ENCODE results near the gene MAP3K21.

GRCh38 chr1:233357595-233358397 lies 30.3 kb downstream of the MAP3K21 start:
- TF ChIP-seq, protein P1, sequence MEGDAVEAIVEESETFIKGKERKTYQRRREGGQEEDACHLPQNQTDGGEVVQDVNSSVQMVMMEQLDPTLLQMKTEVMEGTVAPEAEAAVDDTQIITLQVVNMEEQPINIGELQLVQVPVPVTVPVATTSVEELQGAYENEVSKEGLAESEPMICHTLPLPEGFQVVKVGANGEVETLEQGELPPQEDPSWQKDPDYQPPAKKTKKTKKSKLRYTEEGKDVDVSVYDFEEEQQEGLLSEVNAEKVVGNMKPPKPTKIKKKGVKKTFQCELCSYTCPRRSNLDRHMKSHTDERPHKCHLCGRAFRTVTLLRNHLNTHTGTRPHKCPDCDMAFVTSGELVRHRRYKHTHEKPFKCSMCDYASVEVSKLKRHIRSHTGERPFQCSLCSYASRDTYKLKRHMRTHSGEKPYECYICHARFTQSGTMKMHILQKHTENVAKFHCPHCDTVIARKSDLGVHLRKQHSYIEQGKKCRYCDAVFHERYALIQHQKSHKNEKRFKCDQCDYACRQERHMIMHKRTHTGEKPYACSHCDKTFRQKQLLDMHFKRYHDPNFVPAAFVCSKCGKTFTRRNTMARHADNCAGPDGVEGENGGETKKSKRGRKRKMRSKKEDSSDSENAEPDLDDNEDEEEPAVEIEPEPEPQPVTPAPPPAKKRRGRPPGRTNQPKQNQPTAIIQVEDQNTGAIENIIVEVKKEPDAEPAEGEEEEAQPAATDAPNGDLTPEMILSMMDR (IDR thresholded peaks at IDR 0.05; ENCODE audit: low read depth, low read length, poor library complexity, severe bottlenecking), result no peak
- TF ChIP-seq EZH2phosphoT487 (IDR thresholded peaks at IDR 0.05; ENCODE audit: borderline replicate concordance, low read length), result no peak

Measured in DOHH2 (cell line).